Suprapubic skin (tissue), 4 donors: Measurements from ENCODE around the gene CNN3.

Experiments
- EP300 ChIP-seq: sonication (generic); formaldehyde crosslinking; IDR thresholded peaks from one replicate; pipeline ENCODE4 v1.6.1; 2017; ENCODE audit warnings: antibody characterized with exemption
- POLR2A ChIP-seq, 2 donors: fragments of 450-650 bp; IDR thresholded peaks; one replicate each; pipeline ENCODE4 v1.6.1; 2017; ENCODE audit warnings: antibody characterized with exemption in 2 of 2, mild to moderate bottlenecking in 2 of 2, moderate library complexity in 2 of 2
- POLR2AphosphoS5 ChIP-seq, 3 donors: sonication (generic); formaldehyde crosslinking; IDR thresholded peaks; one replicate each; pipeline ENCODE4 v1.6.1; 2017; ENCODE audit warnings: antibody characterized with exemption in 3 of 3
- TF ChIP-seq, protein P1 (sequence below), 2 donors: fragments of 200-600 bp in 1 of 2; fragments of 450-650 bp in 1 of 2; sonication (generic) in 1 of 2; IDR thresholded peaks; one replicate each; pipeline ENCODE4 v1.5.1; 2016 to 2019; ENCODE audit warnings: antibody characterized with exemption in 2 of 2, mild to moderate bottlenecking in 1 of 2, moderate library complexity in 1 of 2

DNA sequence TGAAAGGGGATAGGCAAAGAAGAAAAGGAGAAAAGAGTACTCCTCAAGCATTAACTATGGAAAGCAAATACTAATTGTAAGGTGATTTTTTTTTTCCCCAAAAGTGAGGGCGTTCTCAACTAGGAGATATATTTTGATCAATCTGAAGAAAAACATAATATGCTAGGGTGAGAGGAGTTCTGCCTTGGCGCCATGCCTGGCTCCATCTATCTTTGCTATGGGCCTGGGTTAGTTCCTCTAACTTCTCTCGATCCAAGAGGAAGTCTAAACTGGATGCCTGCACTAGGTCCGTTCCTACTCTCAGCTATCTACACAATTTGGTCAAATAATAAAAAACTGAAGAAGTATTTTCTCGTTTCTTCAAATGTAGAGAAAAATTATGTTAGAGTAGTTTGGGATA lies 20.5 kb downstream of the CNN3 start:
- TF ChIP-seq, protein P1, sequence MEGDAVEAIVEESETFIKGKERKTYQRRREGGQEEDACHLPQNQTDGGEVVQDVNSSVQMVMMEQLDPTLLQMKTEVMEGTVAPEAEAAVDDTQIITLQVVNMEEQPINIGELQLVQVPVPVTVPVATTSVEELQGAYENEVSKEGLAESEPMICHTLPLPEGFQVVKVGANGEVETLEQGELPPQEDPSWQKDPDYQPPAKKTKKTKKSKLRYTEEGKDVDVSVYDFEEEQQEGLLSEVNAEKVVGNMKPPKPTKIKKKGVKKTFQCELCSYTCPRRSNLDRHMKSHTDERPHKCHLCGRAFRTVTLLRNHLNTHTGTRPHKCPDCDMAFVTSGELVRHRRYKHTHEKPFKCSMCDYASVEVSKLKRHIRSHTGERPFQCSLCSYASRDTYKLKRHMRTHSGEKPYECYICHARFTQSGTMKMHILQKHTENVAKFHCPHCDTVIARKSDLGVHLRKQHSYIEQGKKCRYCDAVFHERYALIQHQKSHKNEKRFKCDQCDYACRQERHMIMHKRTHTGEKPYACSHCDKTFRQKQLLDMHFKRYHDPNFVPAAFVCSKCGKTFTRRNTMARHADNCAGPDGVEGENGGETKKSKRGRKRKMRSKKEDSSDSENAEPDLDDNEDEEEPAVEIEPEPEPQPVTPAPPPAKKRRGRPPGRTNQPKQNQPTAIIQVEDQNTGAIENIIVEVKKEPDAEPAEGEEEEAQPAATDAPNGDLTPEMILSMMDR (IDR thresholded peaks at IDR 0.05): no peak
- no peak for TF ChIP-seq POLR2A (IDR thresholded peaks at IDR 0.05)
- no peak for TF ChIP-seq EP300
- no peak for TF ChIP-seq POLR2AphosphoS5 (IDR thresholded peaks at IDR 0.05)
